ENCODE measurements around the gene AGBL1.

DNA sequence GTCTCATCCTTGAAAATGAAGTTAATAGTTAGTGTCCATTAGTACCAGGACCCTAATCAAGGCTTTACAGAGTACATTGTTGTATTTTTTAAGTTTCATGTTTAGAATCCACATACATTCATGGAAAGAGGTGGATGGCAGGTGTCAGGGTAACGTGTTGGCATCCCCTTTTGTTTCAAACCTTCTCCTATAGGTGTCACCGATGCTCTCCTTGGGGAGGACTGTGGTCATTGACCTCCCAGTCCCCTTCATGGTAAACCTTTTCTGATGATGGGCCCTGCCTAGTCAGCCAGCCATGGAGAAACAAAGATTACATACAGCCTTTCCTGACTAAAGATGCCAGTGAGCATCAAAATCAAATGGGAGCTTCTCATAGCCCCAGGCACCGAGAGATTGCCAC is 574.8 kb downstream of the AGBL1 start:
- TF ChIP-seq, protein P1, sequence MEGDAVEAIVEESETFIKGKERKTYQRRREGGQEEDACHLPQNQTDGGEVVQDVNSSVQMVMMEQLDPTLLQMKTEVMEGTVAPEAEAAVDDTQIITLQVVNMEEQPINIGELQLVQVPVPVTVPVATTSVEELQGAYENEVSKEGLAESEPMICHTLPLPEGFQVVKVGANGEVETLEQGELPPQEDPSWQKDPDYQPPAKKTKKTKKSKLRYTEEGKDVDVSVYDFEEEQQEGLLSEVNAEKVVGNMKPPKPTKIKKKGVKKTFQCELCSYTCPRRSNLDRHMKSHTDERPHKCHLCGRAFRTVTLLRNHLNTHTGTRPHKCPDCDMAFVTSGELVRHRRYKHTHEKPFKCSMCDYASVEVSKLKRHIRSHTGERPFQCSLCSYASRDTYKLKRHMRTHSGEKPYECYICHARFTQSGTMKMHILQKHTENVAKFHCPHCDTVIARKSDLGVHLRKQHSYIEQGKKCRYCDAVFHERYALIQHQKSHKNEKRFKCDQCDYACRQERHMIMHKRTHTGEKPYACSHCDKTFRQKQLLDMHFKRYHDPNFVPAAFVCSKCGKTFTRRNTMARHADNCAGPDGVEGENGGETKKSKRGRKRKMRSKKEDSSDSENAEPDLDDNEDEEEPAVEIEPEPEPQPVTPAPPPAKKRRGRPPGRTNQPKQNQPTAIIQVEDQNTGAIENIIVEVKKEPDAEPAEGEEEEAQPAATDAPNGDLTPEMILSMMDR (IDR thresholded peaks at IDR 0.05; ENCODE audit: insufficient read depth, low read length), result no peak
- TF ChIP-seq, protein P2, sequence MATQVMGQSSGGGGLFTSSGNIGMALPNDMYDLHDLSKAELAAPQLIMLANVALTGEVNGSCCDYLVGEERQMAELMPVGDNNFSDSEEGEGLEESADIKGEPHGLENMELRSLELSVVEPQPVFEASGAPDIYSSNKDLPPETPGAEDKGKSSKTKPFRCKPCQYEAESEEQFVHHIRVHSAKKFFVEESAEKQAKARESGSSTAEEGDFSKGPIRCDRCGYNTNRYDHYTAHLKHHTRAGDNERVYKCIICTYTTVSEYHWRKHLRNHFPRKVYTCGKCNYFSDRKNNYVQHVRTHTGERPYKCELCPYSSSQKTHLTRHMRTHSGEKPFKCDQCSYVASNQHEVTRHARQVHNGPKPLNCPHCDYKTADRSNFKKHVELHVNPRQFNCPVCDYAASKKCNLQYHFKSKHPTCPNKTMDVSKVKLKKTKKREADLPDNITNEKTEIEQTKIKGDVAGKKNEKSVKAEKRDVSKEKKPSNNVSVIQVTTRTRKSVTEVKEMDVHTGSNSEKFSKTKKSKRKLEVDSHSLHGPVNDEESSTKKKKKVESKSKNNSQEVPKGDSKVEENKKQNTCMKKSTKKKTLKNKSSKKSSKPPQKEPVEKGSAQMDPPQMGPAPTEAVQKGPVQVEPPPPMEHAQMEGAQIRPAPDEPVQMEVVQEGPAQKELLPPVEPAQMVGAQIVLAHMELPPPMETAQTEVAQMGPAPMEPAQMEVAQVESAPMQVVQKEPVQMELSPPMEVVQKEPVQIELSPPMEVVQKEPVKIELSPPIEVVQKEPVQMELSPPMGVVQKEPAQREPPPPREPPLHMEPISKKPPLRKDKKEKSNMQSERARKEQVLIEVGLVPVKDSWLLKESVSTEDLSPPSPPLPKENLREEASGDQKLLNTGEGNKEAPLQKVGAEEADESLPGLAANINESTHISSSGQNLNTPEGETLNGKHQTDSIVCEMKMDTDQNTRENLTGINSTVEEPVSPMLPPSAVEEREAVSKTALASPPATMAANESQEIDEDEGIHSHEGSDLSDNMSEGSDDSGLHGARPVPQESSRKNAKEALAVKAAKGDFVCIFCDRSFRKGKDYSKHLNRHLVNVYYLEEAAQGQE (IDR thresholded peaks at IDR 0.05; ENCODE audit: insufficient replicate concordance, low read depth), result no peak

Measured in HL-60 (cell line).